ENCODE measurements around the gene TBC1D22B.

DNA sequence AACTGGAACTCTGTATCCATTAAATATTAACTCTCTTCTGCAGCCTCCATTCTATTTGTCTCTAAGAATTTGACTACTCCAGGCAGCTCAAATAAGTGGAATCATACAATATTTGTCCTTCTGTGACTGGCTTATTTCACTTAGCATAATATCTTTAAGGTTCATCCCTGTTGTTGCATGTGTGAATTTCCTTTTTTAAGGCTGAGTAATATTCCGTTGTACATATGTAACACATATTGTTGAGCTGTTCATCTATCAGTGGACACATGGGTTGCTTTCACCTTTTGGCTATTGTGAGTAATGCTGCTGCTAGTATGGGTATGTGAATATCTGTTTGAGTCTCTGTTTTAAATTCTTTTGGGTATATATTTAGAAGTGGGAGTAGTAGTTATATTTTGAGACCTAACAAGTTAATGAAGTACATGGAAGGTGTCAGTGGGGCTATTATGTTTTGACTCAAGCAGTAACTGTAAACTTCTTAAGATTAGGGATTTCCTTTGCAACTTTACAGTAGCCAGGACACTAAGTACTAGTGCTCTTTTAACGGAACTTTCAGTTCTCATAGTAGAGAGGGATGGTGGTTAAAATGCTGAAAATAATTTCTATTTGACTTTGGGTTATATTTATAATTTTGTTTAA, 30.1 kb downstream of the TBC1D22B start:
- TF ChIP-seq CHD2 (IDR thresholded peaks at IDR 0.05; ENCODE audit: low read depth, low read length): no peak
- TF ChIP-seq, protein P1, sequence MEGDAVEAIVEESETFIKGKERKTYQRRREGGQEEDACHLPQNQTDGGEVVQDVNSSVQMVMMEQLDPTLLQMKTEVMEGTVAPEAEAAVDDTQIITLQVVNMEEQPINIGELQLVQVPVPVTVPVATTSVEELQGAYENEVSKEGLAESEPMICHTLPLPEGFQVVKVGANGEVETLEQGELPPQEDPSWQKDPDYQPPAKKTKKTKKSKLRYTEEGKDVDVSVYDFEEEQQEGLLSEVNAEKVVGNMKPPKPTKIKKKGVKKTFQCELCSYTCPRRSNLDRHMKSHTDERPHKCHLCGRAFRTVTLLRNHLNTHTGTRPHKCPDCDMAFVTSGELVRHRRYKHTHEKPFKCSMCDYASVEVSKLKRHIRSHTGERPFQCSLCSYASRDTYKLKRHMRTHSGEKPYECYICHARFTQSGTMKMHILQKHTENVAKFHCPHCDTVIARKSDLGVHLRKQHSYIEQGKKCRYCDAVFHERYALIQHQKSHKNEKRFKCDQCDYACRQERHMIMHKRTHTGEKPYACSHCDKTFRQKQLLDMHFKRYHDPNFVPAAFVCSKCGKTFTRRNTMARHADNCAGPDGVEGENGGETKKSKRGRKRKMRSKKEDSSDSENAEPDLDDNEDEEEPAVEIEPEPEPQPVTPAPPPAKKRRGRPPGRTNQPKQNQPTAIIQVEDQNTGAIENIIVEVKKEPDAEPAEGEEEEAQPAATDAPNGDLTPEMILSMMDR (IDR thresholded peaks at IDR 0.05 in 2 of 3, conservative IDR thresholded peaks at IDR 0.05 in 1 of 3; ENCODE audit: insufficient read depth in 2 of 3, low read depth in 1 of 3, low read length in 3 of 3): no peak
- TF ChIP-seq ERF (CRISPR knock-in tag; IDR thresholded peaks at IDR 0.05): no peak
- no peak for TF ChIP-seq FOXP1 (CRISPR knock-in tag; IDR thresholded peaks at IDR 0.05)
- no peak for TF ChIP-seq POLR2AphosphoS5 (IDR thresholded peaks at IDR 0.05; ENCODE audit: control insufficient read depth, insufficient read depth, low read depth, low read length)
- no peak for TF ChIP-seq GATAD2B (IDR thresholded peaks at IDR 0.05; ENCODE audit: borderline replicate concordance)
- no peak for TF ChIP-seq RNF2 (IDR thresholded peaks at IDR 0.05)
- TF ChIP-seq SP1 (CRISPR knock-in tag; IDR thresholded peaks at IDR 0.05): no peak
- TF ChIP-seq GTF2F1 (IDR thresholded peaks at IDR 0.05; ENCODE audit: low read depth, low read length): no peak
- TF ChIP-seq MED1 (CRISPR knock-in tag; IDR thresholded peaks at IDR 0.05; ENCODE audit: borderline replicate concordance): no peak
- no peak for TF ChIP-seq KHSRP (IDR thresholded peaks at IDR 0.05)
- TF ChIP-seq, protein P2, sequence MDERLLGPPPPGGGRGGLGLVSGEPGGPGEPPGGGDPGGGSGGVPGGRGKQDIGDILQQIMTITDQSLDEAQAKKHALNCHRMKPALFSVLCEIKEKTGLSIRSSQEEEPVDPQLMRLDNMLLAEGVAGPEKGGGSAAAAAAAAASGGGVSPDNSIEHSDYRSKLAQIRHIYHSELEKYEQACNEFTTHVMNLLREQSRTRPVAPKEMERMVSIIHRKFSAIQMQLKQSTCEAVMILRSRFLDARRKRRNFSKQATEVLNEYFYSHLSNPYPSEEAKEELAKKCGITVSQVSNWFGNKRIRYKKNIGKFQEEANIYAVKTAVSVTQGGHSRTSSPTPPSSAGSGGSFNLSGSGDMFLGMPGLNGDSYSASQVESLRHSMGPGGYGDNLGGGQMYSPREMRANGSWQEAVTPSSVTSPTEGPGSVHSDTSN (CRISPR knock-in tag; IDR thresholded peaks at IDR 0.05; ENCODE audit: low read depth): no peak
- TF ChIP-seq, protein P2 (tag; conservative IDR thresholded peaks at IDR 0.05; ENCODE audit: low read depth): no peak
- no peak for TF ChIP-seq ARNT (IDR thresholded peaks at IDR 0.05)
- no peak for TF ChIP-seq ZNF347 (CRISPR knock-in tag; IDR thresholded peaks at IDR 0.05; ENCODE audit: low read depth)
